NCI-H2107 (cell line): ENCODE measurements around the gene GFRA1.

ENCODE experiments used
- DNase-seq: peaks from one replicate; lab custom pipeline; 2025; lab: John Stamatoyannopoulos, UW

Gene GFRA1

DNA sequence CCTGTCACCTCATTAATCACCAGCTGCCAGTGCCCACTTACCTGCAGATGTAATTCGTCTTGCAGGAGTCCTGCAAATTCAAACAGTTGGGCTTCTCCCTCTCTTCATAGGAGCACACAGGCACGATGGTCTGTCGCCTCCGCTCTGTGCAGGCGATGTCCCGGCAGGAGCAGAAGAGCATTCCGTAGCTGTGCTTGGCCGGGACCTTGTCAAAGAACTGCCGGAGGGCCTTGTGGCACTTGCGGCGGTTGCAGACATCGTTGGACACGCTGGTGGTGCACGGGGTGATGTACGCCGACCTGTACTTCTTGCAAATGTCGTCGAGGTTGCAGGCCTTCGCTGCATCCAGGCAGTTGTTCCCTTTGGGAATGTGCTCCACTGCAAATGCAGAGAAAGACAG, 147.8 kb downstream of the GFRA1 start:
- no peak for DNase-seq

DNA sequence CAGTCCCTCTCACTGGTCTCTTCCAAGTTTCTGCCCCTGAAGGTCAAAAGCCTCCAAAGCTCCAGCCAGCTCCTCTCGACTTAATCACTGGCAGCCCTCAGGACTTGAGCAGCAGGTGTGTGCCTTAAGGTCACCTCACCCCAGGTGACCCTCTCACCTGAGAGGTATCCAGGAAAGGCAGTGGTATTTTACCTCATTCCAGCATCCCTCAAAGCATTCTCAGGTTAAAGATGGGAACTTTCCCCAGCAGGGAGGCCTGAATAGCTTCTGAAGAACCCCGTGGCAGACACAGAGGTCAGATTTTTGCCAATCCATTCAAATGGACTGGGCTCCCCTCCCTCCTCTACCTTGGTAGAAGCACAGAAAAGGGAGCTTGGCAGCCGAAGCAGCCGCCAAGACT, 148.2 kb downstream of the GFRA1 start:
- DNase-seq, result no peak

DNA sequence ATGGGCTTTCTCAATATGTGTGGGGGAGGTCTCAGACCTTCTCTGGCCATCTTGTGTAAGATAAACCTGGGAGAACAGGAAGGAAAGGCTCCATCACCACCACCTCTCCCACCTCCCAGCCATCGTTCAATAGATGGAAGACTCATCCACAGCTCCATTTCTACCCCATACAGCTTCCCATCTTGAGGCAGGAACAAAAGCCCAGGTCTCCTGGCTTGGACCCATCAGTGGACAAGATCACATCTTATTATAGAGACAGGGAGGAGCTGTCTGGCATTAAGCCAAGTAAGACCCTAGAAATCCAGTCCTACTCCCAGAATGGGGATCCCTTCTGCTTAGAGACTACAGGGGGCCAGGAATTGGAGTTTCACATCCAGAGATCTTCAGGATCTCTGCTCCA, 150.3 kb downstream of the GFRA1 start:
- no peak for DNase-seq

DNA sequence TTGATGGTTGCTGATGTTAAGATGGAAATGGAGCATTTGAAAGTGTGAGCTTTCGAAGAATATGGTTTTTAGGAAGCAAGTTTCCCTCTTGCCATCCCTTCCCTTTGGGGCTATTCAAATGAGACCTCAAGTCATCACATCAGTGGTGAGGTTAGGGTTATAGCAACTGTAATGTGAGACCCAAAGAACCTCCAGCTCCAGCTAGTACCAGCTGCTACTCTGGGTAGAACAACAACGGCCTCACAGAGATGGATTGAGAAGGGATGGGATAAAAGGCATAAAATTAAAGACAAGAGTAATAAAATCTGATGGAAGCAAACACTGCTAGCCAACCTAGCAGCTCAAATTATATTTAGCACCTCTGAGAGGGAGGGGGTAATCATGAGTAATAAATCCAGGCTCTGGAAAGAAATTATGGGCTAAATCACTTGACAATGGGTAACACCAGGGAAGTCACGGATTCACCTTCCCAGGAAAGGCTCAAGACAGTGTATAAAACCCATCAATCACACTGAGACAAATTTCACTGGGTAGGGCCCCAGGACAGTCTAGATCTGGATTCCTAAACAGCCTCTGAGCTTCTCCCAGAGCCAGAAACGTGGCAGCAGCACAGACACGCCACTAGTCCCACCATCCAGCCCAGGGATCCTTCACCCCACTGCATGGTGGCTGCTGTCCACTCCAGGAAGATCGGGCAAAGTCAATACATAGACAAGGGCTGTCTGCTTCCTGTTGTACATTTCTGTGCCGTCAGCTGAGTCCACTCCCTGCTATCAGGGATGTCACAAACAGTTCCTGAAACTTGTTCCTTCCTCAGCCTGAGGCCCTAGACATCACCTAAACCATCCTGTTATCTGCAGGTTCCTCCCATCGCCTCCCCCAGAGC, 151.1 kb downstream of the GFRA1 start:
- DNase-seq, result no peak

DNA sequence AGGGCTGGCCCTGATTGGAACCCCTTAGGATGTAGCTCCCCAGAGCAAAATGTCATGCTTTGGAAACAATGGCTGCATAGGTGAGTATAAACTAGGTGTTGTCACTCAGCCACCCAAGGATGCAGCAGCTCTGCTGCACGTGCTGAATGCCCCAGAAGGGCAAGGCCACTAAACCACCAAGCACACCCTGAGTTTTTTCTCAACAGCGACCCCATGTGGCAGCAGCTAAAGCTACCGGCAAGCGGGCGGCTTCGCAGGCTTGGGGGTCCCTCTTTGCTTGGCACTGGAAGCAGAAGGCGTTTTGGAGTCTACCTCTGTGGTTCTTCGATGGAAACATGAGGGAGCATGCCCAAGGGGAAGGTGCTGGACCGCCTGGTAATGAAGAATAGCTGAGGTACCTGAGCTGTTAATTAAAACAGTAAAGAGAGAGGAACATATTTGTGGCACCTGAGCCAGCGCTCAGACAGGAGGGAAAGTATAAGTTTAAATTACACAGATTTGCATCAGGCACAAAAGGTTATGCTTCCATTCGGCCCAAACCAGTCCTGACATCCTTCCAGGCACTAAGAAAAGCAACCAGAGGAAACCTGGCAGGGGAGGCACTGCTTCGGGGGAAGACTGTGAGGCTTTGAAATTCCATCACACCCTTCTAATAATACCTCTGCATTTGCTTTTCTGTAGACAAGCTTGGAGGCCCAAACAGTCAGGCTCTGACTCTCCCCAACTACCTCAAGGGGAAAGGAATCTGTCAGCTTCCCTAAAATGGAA, 152.1 kb downstream of the GFRA1 start:
- DNase-seq, result no peak

DNA sequence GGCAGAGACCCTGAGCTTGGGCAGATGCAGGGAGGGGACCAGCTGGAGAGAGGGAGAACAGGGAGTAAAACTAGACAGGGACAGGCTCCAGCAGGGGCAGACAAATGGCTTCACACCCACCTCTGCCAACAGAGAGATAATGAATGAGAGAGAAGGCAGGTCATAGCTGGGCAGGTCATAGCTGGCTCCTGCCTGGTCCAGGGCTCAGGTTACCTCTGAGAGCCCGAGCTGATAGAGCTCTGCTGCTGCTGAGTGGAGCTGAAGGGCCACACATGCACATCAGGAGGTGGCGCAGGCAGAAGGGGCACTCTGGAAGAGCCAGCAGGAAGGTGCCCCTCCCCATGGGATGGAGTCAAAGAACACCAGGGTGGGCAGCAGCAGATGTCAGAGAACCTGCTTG, 154.2 kb downstream of the GFRA1 start:
- no peak for DNase-seq

DNA sequence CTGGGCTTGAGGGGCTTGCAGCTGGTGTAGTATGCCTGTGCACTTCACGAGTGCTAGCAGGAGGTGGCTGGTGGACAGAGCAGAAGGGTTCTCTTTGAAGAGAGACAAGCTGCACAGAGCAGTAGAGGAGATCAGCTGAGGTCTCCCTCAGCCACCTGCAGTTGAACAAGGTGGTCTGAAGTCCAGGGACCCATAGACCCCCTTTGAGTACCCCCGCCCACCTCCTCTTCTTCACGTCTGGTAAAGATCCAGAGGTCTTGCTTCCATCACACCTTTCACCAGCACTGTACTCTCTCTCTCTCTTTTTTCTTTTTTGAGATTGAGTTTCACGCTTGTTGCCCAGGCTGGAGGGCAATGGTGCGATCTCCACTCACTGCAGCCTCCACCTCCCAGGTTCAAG, 157.2 kb downstream of the GFRA1 start:
- no peak for DNase-seq

DNA sequence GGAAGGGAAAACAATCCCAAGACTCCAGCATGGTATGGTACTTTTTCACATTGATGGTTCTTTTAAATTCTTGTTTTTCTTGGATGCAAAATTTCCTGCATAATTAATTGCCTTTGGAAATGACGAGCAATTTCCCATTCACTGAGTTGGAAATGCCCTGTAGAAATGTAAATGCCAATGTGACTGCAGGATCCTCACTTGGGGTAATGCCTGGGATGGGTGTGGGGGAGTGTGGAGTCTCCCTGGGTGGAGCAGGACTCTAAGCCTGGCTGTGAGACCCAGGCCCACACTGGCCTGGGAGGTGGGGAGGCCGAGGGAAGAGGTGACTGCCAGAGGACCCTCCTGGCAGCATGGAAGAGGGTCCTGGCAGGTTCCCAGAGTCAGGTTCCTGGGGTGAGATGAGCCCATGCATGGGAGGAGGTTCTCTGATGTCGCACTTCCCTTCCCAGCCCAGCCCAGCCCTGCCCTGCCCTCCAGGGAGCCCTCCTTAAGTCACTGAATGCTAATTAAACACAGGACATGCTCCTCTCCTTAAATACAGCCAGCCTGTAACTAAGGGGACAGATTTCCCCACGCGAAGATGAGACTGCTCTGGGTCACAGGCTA, 157.9 kb downstream of the GFRA1 start:
- no peak for DNase-seq

DNA sequence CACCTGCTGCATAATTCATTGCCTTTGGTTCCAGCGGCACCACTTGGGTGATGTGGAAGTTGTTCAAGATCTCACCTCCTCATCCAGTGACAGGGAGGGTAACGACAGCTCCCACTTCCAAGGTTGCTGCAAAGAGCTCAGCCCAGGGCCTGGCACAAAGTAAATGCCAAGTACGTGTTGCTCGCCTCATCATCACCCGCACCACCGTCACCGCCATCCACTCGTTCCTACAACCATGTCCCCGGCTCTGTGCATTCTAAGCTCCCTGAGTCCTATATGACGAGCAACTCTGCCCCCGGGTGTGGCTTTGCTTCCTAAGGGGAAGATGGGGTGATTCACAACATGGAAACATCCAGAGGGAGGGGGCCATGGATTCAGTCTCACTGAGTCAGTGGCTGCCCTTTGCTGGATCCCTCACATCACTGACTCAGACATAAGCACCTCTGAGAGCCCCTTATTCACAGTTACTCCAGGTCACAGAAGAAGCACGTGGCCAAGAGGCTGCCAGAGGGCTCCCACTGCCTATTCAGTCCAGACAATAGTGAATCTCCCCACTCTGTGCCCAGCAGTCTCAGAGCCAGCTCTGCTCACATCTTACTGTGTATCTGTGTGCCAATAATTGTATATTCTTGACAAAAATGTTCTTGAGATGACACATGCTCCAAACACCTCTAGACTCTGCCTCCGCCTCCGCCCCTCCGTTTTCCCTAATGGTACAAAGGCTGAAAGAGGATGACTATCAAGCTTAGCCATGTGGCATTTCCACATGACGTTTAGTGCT, 159.1 kb downstream of the GFRA1 start:
- DNase-seq, result no peak

DNA sequence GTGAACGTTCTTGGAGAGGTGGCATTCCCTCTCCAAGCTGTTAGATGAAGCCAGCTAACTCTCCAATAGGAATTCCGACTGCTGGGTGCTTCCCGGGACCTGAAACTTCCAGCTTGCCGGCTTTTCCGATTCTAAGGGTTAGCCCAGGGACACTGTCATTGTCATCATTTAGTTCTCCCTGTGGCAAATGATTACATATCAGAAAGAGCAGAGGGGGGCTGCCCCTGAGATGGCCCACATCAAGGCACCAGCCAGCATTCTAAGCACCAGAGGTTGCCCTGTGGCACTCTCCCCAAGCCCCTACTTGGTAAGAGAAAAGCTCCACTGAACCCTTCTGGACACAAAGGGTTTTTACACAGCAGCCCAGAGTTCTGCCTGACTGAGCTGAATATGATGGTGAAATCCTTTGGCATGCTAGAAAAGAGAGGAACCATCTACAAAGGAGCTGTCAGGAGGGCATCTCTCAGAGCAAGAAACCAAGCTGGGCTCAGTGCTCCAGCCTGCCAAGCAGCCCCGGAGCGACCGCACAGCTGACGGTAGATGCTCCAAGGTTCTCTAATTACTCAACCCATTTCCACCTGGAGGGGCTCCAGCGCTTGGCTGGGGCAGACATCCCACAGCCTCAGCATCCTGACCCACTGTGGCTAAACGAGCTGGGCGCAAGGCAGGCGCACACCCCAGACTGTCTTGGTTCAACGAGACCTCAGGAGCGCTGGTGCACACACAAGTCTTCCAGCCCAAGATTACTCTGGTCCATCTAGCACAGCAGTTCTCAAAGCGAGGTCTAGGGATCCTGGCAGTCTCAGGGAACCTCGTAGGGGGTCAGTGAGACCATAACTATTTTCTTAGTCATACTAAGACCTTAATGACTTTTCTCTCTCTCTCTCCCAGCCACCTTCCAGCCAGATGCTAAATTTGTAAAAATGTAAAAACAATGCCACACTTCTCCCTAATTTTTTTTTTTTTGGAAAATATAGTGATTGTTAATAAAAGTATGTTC, 160.5 kb downstream of the GFRA1 start:
- DNase-seq, result no peak

DNA sequence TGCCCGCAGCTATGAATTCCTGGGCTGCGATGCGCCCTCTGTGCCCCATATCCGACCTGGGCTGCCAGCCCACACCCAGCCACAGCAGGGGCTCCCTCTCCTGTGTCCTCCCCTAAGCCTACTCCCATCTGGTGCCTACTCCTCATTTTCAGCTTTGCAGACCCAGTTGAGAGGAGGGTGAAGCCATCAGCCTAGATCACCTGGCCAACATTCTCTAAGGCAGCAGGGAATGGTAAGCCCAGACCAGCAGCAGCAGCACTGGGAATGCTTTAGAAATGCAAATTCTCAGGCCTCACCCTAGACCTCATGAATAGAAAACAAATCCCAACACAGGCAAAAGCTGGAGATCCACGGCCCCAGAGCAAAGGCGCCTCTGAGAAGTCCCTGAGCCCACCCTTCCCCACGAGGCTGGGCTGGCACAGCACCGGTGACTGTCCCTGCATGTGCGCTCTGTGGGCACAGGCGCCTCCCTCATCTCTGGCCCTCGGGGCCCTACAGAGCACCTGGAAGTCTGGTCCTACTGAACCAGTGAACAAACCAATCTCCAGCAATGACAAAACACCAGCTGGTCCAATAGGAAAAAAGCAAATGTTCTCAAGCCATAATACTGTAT, 161.4 kb downstream of the GFRA1 start:
- no peak for DNase-seq

DNA sequence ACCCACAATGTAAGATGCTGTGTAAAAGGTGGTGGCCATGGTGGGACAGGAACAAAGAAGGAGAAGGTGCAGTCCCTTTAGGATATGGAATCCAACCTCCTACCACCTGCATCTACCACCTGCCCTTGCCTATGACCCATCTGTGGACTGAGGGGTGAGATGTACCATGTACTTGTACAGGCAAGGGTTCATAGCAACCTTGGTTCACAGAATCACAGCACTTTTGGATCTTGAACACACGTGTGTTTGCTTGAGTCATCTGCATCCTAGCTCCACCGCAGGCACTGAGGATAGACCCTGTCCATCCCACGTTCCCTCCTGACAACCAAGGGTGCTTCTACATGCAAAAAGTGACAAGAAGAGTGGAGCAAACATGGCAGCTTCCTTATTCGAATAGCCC, 162.3 kb downstream of the GFRA1 start:
- no peak for DNase-seq

DNA sequence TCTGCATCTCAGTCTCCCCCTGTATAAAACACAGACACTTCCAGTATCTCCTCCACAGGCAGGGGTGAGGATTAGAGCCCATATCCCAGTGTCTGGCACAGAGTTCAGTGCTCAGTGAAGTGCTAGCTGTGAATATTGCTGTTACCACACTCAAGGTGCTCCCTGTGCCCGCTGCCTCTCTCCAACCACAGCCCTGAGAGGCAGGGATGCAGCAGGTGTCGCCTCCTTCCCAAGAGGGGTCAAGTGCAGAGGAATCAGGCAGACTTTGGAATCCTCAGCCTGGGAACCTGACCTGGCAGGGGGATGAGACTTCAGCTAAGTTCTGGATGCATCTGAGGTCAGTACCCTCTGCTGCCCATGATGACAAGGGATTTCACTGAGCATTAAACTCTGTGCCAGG, 163.1 kb downstream of the GFRA1 start:
- no peak for DNase-seq

DNA sequence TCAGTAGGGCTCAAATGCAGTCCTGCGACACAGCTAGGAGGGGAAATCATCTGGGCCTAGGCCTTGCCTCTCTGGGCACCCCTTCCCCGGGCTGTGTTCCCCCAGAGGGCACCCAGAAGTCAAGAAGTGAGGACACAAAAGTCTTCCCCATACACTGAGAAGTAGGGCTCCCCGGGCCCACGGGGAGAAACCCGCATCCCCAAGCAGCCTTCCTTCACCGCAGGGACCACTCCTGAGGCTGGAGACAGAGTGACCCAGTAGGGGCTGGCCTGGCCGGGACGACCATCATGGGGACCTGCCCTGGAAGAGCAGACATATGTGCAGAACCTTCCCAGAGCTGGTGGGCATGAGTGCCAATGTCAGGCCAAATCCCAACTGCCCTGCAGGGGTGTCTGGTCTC, 163.5 kb downstream of the GFRA1 start:
- no peak for DNase-seq

DNA sequence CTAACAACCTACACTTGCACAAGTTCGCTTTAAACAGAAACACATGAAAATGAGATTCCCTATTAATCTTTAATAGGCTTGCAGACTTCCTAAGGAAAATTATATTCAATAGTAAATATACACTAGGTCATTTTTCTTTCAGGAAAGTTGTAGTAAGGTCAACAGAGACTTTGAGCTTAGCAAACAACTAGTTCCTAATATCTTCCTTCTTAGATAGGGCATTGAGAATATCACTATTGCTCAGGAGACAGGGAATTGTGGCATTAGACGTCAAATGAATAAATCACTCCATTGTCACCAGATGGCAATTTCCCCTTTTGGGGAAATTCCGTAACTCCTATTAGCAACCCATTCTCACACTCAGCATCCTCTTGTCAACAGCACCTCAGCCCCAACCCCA, 164.9 kb downstream of the GFRA1 start:
- no peak for DNase-seq

DNA sequence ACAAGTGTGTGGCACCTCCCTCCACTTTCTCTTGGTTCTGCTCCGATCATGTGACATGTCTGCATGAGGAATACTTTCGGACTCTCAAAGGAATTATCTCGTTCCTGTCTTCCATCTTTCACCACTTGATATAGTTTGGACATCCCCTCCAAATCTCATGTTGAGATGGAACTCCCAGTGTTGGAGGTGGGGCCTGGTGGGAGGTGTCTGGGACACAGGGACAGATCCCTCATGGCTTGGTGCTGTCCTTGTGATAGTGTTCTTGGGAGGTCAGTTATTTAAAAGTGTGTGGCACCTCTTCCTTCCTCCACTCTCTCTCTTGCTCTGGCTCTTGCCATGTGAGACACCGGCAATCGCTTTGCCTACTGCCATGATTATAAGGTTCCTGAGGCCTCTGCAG, 166.4 kb downstream of the GFRA1 start:
- DNase-seq, result no peak

DNA sequence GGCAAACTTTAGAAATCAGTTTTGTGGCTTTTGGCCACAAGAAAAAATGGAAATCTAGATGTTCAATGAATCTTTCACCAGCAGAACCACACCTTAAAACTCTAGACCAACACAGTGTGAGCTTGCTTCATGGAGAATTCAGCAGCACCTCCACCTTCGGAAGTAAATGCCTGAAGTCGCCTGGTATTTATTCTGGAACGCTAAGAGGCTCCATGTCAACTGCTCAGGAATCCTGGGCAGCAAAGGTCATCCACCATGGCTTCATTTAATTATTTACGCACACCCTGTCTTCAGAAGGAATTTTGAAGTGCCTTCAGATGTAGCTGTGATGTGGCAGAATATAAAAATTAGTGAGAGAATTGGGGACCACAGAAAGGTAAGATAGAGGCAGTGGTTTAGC, 167.7 kb downstream of the GFRA1 start:
- DNase-seq, result no peak

DNA sequence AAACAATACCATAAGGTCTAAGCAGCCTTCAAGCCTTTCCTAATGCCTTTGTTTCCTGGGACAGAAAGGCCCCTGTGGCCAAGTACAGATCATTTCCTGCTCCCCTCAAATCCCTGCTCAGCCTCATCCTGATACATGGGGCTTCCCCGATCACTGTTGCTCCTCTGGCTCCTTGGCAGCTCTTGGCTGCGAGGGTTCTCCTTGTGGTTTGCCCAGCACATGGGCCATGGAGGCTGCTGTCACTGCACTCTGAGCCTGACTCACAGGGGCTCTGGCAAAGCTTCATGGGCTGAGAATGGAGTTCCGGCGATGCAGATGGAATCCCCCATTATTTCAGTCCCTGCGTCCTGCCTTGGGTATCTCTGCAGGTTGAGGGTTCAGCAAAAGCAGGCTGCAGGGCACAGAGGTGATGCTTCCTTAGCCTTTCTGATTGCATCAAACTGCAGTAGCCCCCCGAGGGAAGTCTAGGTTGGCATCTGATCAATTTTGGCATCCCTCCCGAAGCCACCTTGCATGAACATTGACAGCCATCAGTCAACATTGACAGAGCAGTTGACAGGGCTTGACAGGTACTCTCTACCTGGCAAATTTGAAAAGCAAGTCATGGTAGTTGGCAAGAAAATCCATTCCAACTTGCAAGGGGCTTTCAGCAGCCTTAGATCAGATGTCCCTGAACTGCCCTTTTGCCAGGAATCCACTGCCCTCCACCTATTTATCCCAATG, 168.6 kb downstream of the GFRA1 start:
- no peak for DNase-seq

DNA sequence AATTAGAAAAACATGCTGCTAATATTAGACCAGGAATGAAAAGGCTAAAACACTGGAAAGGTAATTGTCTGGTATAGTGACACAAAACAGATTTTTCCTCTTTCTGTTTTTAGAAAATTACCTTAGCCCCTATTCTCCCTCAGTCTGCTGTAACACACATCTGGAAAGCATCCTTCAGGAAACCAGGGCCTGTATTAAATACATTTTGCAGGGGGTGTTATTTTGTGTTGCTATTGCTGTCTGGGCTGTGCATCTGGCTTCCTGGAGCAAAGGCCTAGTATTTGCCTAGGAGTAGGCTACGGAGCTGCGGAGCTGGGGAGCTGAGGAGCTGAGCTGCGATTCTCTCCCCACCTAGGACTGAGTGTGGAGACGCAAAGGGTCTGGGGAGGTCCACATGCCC, 169.3 kb downstream of the GFRA1 start:
- DNase-seq, result no peak
